ENCODE data around the gene OXTR.

The OXTR gene

GRCh38 chr3:8741581-8742261 is 27.7 kb downstream of the OXTR start:
- peaks cover 2% of the 10 kb centered on the region for H3K27me3 Mint-ChIP-seq (ENCODE audit: low read depth)
- no peaks in the 10 kb centered on the region for H3K4me1 Mint-ChIP-seq (ENCODE audit: low read depth)
- no peaks in the 10 kb centered on the region for H3K9me3 Mint-ChIP-seq
- no peaks in the 10 kb centered on the region for H3K36me3 Mint-ChIP-seq (ENCODE audit: low read depth)
- no peak for DNase-seq (ENCODE audit: low spot score)
- no peak overlapping the region for H3K27ac Mint-ChIP-seq
- no peak overlapping the region for H3K4me3 Mint-ChIP-seq

- no peak overlapping the region for H3K27ac Mint-ChIP-seq
- no peaks in the 10 kb centered on the region for H3K4me1 Mint-ChIP-seq (ENCODE audit: low read depth)
- no peaks in the 10 kb centered on the region for H3K36me3 Mint-ChIP-seq (ENCODE audit: low read depth)
- no peaks in the 10 kb centered on the region for H3K9me3 Mint-ChIP-seq
- H3K27me3 Mint-ChIP-seq (ENCODE audit: low read depth) = peaks cover 2% of the 10 kb centered on the region
- no peak overlapping the region for H3K4me3 Mint-ChIP-seq
- DNase-seq (ENCODE audit: low spot score) = no peak
These were observed 29.5 kb downstream of the OXTR start for GRCh38 chr3:8739757-8740504.

GRCh38 chr3:8738639-8739038 is 30.8 kb downstream of the OXTR start:
- Mint-ChIP-seq H3K36me3 (ENCODE audit: low read depth) (no peaks in the 10 kb centered on the region), H3K27ac (no peak overlapping the region), H3K27me3 (ENCODE audit: low read depth) (peaks cover 2% of the 10 kb centered on the region), H3K4me1 (ENCODE audit: low read depth) (no peaks in the 10 kb centered on the region), H3K9me3 (no peaks in the 10 kb centered on the region), H3K4me3 (no peak overlapping the region)
- DNase-seq (ENCODE audit: low spot score) = no peak

GRCh38 chr3:8737823-8738222 is 31.6 kb downstream of the OXTR start:
- Mint-ChIP-seq H3K4me1 (ENCODE audit: low read depth) (no peaks in the 10 kb centered on the region), H3K4me3 (no peak overlapping the region), H3K36me3 (ENCODE audit: low read depth) (no peaks in the 10 kb centered on the region), H3K27me3 (ENCODE audit: low read depth) (peaks cover 2% of the 10 kb centered on the region), H3K27ac (no peak overlapping the region), H3K9me3 (no peaks in the 10 kb centered on the region)
- DNase-seq (ENCODE audit: low spot score) = no peak

GRCh38 chr3:8737301-8737700 is 32.1 kb downstream of the OXTR start:
- H3K4me1 Mint-ChIP-seq (ENCODE audit: low read depth) = no peaks in the 10 kb centered on the region
- no peaks in the 10 kb centered on the region for H3K36me3 Mint-ChIP-seq (ENCODE audit: low read depth)
- no peak for DNase-seq (ENCODE audit: low spot score)
- H3K27me3 Mint-ChIP-seq (ENCODE audit: low read depth) = peaks cover 2% of the 10 kb centered on the region
- no peak overlapping the region for H3K4me3 Mint-ChIP-seq
- H3K27ac Mint-ChIP-seq = no peak overlapping the region
- no peaks in the 10 kb centered on the region for H3K9me3 Mint-ChIP-seq

- Mint-ChIP-seq H3K27ac (no peak overlapping the region), H3K36me3 (ENCODE audit: low read depth) (no peaks in the 10 kb centered on the region), H3K4me3 (no peak overlapping the region), H3K9me3 (no peaks in the 10 kb centered on the region), H3K27me3 (ENCODE audit: low read depth) (peaks cover 1% of the 10 kb centered on the region), H3K4me1 (ENCODE audit: low read depth) (no peaks in the 10 kb centered on the region)
- DNase-seq (ENCODE audit: low spot score) = no peak
These were observed 33.0 kb downstream of the OXTR start for GRCh38 chr3:8736436-8736835.

- no peaks in the 10 kb centered on the region for H3K27me3 Mint-ChIP-seq (ENCODE audit: low read depth)
- no peak for DNase-seq (ENCODE audit: low spot score)
- no peaks in the 10 kb centered on the region for H3K4me1 Mint-ChIP-seq (ENCODE audit: low read depth)
- H3K4me3 Mint-ChIP-seq = no peak overlapping the region
- no peak overlapping the region for H3K27ac Mint-ChIP-seq
- no peaks in the 10 kb centered on the region for H3K36me3 Mint-ChIP-seq (ENCODE audit: low read depth)
- no peaks in the 10 kb centered on the region for H3K9me3 Mint-ChIP-seq
These were observed 34.5 kb downstream of the OXTR start for GRCh38 chr3:8734908-8735307.

- Mint-ChIP-seq H3K4me3 (no peak overlapping the region), H3K4me1 (ENCODE audit: low read depth) (no peaks in the 10 kb centered on the region), H3K9me3 (no peaks in the 10 kb centered on the region), H3K27me3 (ENCODE audit: low read depth) (no peaks in the 10 kb centered on the region), H3K27ac (no peak overlapping the region), H3K36me3 (ENCODE audit: low read depth) (no peaks in the 10 kb centered on the region)
- DNase-seq (ENCODE audit: low spot score) = no peak
These were observed 35.1 kb downstream of the OXTR start for GRCh38 chr3:8734137-8734878.

- Mint-ChIP-seq H3K36me3 (ENCODE audit: low read depth) (no peaks in the 10 kb centered on the region), H3K4me3 (no peak within 1 kb of the TSS), H3K27me3 (ENCODE audit: low read depth) (no peaks in the 10 kb centered on the region), H3K9me3 (no peaks in the 10 kb centered on the region), H3K4me1 (ENCODE audit: low read depth) (no peaks in the 10 kb centered on the region), H3K27ac (no peak within 1 kb of the TSS)
- DNase-seq (ENCODE audit: low spot score) = no peak
These were observed 35.9 kb downstream of the OXTR start, which contains the start of gene CAV3 for GRCh38 chr3:8733332-8734094. Gene CAV3, plus strand, starts transcription at chr3:8733802. Its CDS starts 75 bp downstream, at chr3:8733877.

- H3K36me3 Mint-ChIP-seq (ENCODE audit: low read depth) = no peaks in the 10 kb centered on the region
- H3K9me3 Mint-ChIP-seq = no peaks in the 10 kb centered on the region
- no peak overlapping the region for H3K4me3 Mint-ChIP-seq
- H3K4me1 Mint-ChIP-seq (ENCODE audit: low read depth) = no peaks in the 10 kb centered on the region
- DNase-seq (ENCODE audit: low spot score) = no peak
- no peak overlapping the region for H3K27ac Mint-ChIP-seq
- no peaks in the 10 kb centered on the region for H3K27me3 Mint-ChIP-seq (ENCODE audit: low read depth)
These were observed 37.0 kb downstream of the OXTR start for GRCh38 chr3:8732413-8732812.

- no peak overlapping the region for H3K27ac Mint-ChIP-seq
- H3K4me3 Mint-ChIP-seq = no peak overlapping the region
- no peak for DNase-seq (ENCODE audit: low spot score)
- H3K27me3 Mint-ChIP-seq (ENCODE audit: low read depth) = no peaks in the 10 kb centered on the region
- H3K4me1 Mint-ChIP-seq (ENCODE audit: low read depth) = no peaks in the 10 kb centered on the region
- no peaks in the 10 kb centered on the region for H3K36me3 Mint-ChIP-seq (ENCODE audit: low read depth)
- H3K9me3 Mint-ChIP-seq = no peaks in the 10 kb centered on the region
These were observed 38.8 kb downstream of the OXTR start for GRCh38 chr3:8730656-8731055.

GRCh38 chr3:8729479-8729878 is 39.9 kb downstream of the OXTR start:
- Mint-ChIP-seq H3K4me1 (ENCODE audit: low read depth) (no peaks in the 10 kb centered on the region), H3K36me3 (ENCODE audit: low read depth) (no peaks in the 10 kb centered on the region), H3K27ac (no peak overlapping the region), H3K4me3 (no peak overlapping the region), H3K9me3 (no peaks in the 10 kb centered on the region), H3K27me3 (ENCODE audit: low read depth) (no peaks in the 10 kb centered on the region)
- DNase-seq (ENCODE audit: low spot score) = no peak

GRCh38 chr3:8727605-8728512 is 41.6 kb downstream of the OXTR start:
- Mint-ChIP-seq H3K36me3 (ENCODE audit: low read depth) (no peaks in the 10 kb centered on the region), H3K9me3 (peaks cover 4% of the 10 kb centered on the region), H3K4me1 (ENCODE audit: low read depth) (no peaks in the 10 kb centered on the region), H3K27me3 (ENCODE audit: low read depth) (no peaks in the 10 kb centered on the region), H3K27ac (no peak overlapping the region), H3K4me3 (no peak overlapping the region)
- no peak for DNase-seq (ENCODE audit: low spot score)

Data from T-helper 2 cell treated with Interferon-gamma antibody and Interleukin-4, amounts not matched to agents 5 μg/mL and 100 μg/mL, for 36 hours (primary cell).